B cell (primary cell): Measurements from ENCODE around the gene HOXD12. TPM values are rescaled to one million over a fixed set of nuclear protein-coding genes. Genes with fewer than 3 reads are reported as not detected.

Experiments
- ATAC-seq: fragments of 200-7000 bp; cut with Tn5 transposase; one replicate; pipeline ENCODE4 v1.10.0; 2021; ENCODE audit warnings: low read depth, mild to moderate bottlenecking, moderate number of reproducible peaks, moderate library complexity
- CTCF ChIA-PET: fragments of 350-600 bp; sonication (Branson Sonifier 250); formaldehyde crosslinking; loops from one replicate; lab custom pipeline; 2021; ENCODE audit warnings: antibody characterized with exemption, inconsistent platforms; lab: Charles Lee
- POLR2A ChIA-PET: fragments of 350-600 bp; sonication (Branson Sonifier 250); formaldehyde crosslinking; loops from one replicate; lab custom pipeline; 2021; ENCODE audit warnings: antibody characterized with exemption; lab: Charles Lee
- DNase-seq: peaks from one replicate; pipeline ENCODE4 v3.0.0; 2013
- H2AFZ ChIP-seq: 2 replicates; pipeline ENCODE4 v1.6.1; 2012; ENCODE audit warnings: mild to moderate bottlenecking, low read depth, low read length; ENCODE audit not compliant: insufficient read depth, poor library complexity, severe bottlenecking
- H3K27ac ChIP-seq, 2 donors: 1 replicate in 1 of 2; 2 replicates in 1 of 2; pipeline ENCODE4 v1.5.1; 2012 to 2013; ENCODE audit warnings: low read length in 2 of 2, mild to moderate bottlenecking in 2 of 2, moderate library complexity in 1 of 2
- H3K27me3 ChIP-seq, 4 experiments: fragments of 200-600 bp in 1 of 4; sonication (generic) in 1 of 4; replicated peaks in 1 of 4; 1 replicate in 2 of 4; 2 replicates in 2 of 4; pipeline versions ENCODE4 v1.6.1 to v1.7.0; 2013 to 2016; ENCODE audit warnings: low read length in 3 of 4, mild to moderate bottlenecking in 2 of 4, mixed read lengths in 1 of 4, moderate library complexity in 1 of 4; ENCODE audit not compliant: insufficient read depth in 4 of 4, control insufficient read depth in 3 of 4; ENCODE audit errors: control extremely low read depth in 1 of 4
- H3K36me3 ChIP-seq, 2 experiments: replicated peaks in 1 of 2; 1 replicate in 1 of 2; 2 replicates in 1 of 2; pipeline versions ENCODE4 v1.6.1 to v1.7.1; 2013; ENCODE audit warnings: low read length in 1 of 2; ENCODE audit not compliant: insufficient read depth in 2 of 2, control insufficient read depth in 1 of 2; ENCODE audit errors: control extremely low read depth in 1 of 2, extremely low read depth in 1 of 2
- H3K4me1 ChIP-seq, 2 donors: fragments of 200-600 bp in 1 of 2; sonication (generic) in 1 of 2; 1 replicate in 1 of 2; 2 replicates in 1 of 2; pipeline versions ENCODE4 v1.5.1 to v1.6.1; 2013 to 2017; ENCODE audit warnings: low read length in 2 of 2; ENCODE audit not compliant: control insufficient read depth in 2 of 2, insufficient read depth in 2 of 2
- H3K4me2 ChIP-seq: replicated peaks from 2 replicates; pipeline ENCODE3; 2012; ENCODE audit warnings: mild to moderate bottlenecking, low read depth, low read length; ENCODE audit not compliant: poor library complexity, severe bottlenecking
- H3K4me3 ChIP-seq, 5 experiments: fragments of 200-600 bp in 1 of 5; sonication (generic) in 1 of 5; 1 replicate in 3 of 5; 2 replicates in 2 of 5; pipeline versions ENCODE4 v1.5.1 to v1.7.0; 2011 to 2016; ENCODE audit warnings: low read length in 4 of 5, mild to moderate bottlenecking in 4 of 5, low read depth in 2 of 5, control low read depth in 1 of 5, moderate library complexity in 1 of 5; ENCODE audit not compliant: insufficient read depth in 1 of 5; ENCODE audit errors: control extremely low read depth in 1 of 5, extremely low read depth in 1 of 5
- H3K79me2 ChIP-seq: fragments of 200-600 bp; sonication (generic); one replicate; pipeline ENCODE4 v1.6.0; 2016; ENCODE audit warnings: low read length; ENCODE audit not compliant: control insufficient read depth, insufficient read depth
- H3K9ac ChIP-seq: fragments of 200-600 bp; sonication (generic); 2 replicates; pipeline ENCODE4 v1.6.1; 2017; ENCODE audit warnings: mild to moderate bottlenecking, low read length, moderate library complexity
- H3K9me3 ChIP-seq, 3 donors: one replicate each; pipeline versions ENCODE4 v1.6.1 to v1.7.1; 2013; ENCODE audit warnings: low read length in 2 of 3; ENCODE audit not compliant: control insufficient read depth in 2 of 3, insufficient read depth in 1 of 3; ENCODE audit errors: control extremely low read depth in 1 of 3
- H4K20me1 ChIP-seq: 2 replicates; pipeline ENCODE4 v1.6.0; 2012; ENCODE audit warnings: mild to moderate bottlenecking, low read length; ENCODE audit not compliant: insufficient read depth, control insufficient read depth, poor library complexity, severe bottlenecking
- H3K27ac Mint-ChIP-seq: one replicate; pipeline ENCODE4 v1.8.0; 2021; ENCODE audit warnings: mixed read lengths
- H3K27me3 Mint-ChIP-seq: one replicate; pipeline ENCODE4 v1.8.0; 2021; ENCODE audit warnings: mixed read lengths
- H3K4me1 Mint-ChIP-seq: one replicate; pipeline ENCODE4 v1.8.0; 2021; ENCODE audit warnings: mixed read lengths
- H3K4me3 Mint-ChIP-seq: one replicate; pipeline ENCODE4 v1.8.0; 2021; ENCODE audit warnings: mixed read lengths
- H3K9me3 Mint-ChIP-seq: one replicate; pipeline ENCODE4 v1.8.0; 2022; ENCODE audit warnings: mixed read lengths; ENCODE audit not compliant: insufficient read depth
- CTCF ChIP-seq: fragments of 200-600 bp; IDR thresholded peaks from one replicate; pipeline ENCODE4 v1.8.0; 2022; ENCODE audit warnings: antibody characterized with exemption, mild to moderate bottlenecking
- EZH2 ChIP-seq: IDR thresholded peaks from 2 replicates; pipeline ENCODE4 v1.6.1; 2012; ENCODE audit warnings: borderline replicate concordance, low read depth, mild to moderate bottlenecking, moderate library complexity, low read length; ENCODE audit not compliant: insufficient read depth, poor library complexity, severe bottlenecking
- WGBS: methylation state at CpG from one replicate; pipeline ENCODE4 v1.1.5; 2013; ENCODE audit warnings: missing lambda C conversion rate; ENCODE audit not compliant: insufficient coverage; 5-methylcytosine and 5-hydroxymethylcytosine counted together
- intact Hi-C: fragments of 100-400 bp; cut with micrococcal nuclease; formaldehyde crosslinking; loops from one replicate; pipeline ENCODE4 v1.10.0; 2022
- polyA plus RNA-seq: library from polyadenylated mRNA; depleted of rRNA; stranded (reverse); fragments of >200 nt; gene quantifications from 2 replicates; pipeline ENCODE4 v1.2.3, GENCODE V29; 2012
- total RNA-seq, 2 donors: library from RNA; stranded (reverse); fragments of 120-200 nt in 1 of 2; gene quantifications; 1 replicate in 1 of 2; 2 replicates in 1 of 2; pipeline versions ENCODE4 v1.2.3 to v1.2.4, GENCODE V29; 2013 to 2022

Gene HOXD12
- total and polyA plus RNA-seq, 2 donors (not counting 1 experiment from before 2014, with no cell fraction given) = not detected

- Mint-ChIP-seq H3K9me3 (peaks cover 2% of the 10 kb centered on the region), H3K4me3 (peak overlapping the region; percentile 26), H3K27ac (no peak overlapping the region), H3K27me3 (peaks cover 77% of the 10 kb centered on the region), H3K4me1 (peaks cover 19% of the 10 kb centered on the region)
- no peak overlapping the region for H3K9ac ChIP-seq
- CTCF ChIA-PET = interaction anchor here (1.1 to 4.6 kb wide), 2 partner anchors 527 to 530 kb away, joined by 4 to 100 read pairs; no protein-coding TSS in a partner anchor
- H4K20me1 ChIP-seq = no peaks in the 10 kb centered on the region
- H3K36me3 ChIP-seq = no peaks in the 10 kb centered on the region
- ATAC-seq (no peak), DNase-seq (no peak)
- H3K9me3 ChIP-seq = peaks cover 0 to 50% (median 0%) of the 10 kb centered on the region in 3 donors
- no peak overlapping the region for H3K27ac ChIP-seq
- H3K4me1 ChIP-seq = peaks cover 17 to 41% of the 10 kb centered on the region in 2 donors
- POLR2A ChIA-PET = no interaction called here
- no peak overlapping the region for H2AFZ ChIP-seq
- H3K4me3 ChIP-seq = no peak overlapping the region
- WGBS = 16% methylated on average over 30 of the region's 34 CpGs
- TF ChIP-seq CTCF = no peak
- TF ChIP-seq EZH2 = no peak
- H3K79me2 ChIP-seq = no peaks in the 10 kb centered on the region
- no peak overlapping the region for H3K4me2 ChIP-seq
- peaks cover 0 to 93% (median 73%) of the 10 kb centered on the region in 4 experiments for H3K27me3 ChIP-seq
- intact Hi-C loops = no loop called here
Observed at GRCh38 chr2:176124110-176124946, 24.7 kb downstream of the HOXD12 start.
